ENCODE results near the gene MYO3B. TPM values are rescaled to one million over a fixed set of nuclear protein-coding genes. Genes with fewer than 3 reads are reported as not detected.

The MYO3B gene
- total and polyA plus RNA-seq, 2 donors from 2014 or later: 3.5 to 6.4 TPM

DNA sequence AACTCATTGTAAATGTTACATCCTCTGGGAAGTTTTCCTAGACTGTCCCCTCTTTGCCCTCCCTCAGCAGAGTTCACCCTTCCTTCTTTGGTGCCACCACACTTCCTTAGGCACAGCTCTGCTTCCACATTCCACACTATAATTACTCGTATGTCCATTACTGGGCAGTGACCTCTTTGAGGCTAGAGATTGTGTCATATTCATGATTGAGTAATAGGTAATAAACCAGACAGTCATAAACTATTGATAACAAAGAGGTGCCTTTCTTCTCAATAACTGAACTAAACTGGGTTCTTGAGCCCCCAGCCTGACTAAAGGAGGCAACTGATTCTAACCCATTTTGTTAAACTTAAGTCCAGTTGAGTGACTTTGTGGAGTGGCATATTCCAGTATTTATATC lies 28.3 kb downstream of the MYO3B start:
- Histone ChIP-seq H3K27ac (ENCODE audit: low read depth in 2 of 2, low read length in 2 of 2) (no peak overlapping the region), H3K4me3 (ENCODE audit: low read length in 3 of 3) (no peak overlapping the region), H3K36me3 (ENCODE audit: control insufficient read depth in 2 of 3, insufficient read depth in 3 of 3, low read length in 3 of 3) (no peaks in the 10 kb centered on the region), H3K27me3 (ENCODE audit: control insufficient read depth, insufficient read depth, low read length) (no peaks in the 10 kb centered on the region), H3K4me1 (ENCODE audit: control insufficient read depth in 2 of 3, insufficient read depth in 2 of 3, low read depth in 1 of 3, low read length in 3 of 3) (no peaks in the 10 kb centered on the region), H3K9me3 (ENCODE audit: control insufficient read depth in 2 of 3, insufficient read depth in 1 of 3, low read length in 3 of 3) (no peaks in the 10 kb centered on the region), H3K9ac (ENCODE audit: low read length in 3 of 3) (no peak overlapping the region)
- FAIRE-seq: no peak
- TF ChIP-seq, protein P1, sequence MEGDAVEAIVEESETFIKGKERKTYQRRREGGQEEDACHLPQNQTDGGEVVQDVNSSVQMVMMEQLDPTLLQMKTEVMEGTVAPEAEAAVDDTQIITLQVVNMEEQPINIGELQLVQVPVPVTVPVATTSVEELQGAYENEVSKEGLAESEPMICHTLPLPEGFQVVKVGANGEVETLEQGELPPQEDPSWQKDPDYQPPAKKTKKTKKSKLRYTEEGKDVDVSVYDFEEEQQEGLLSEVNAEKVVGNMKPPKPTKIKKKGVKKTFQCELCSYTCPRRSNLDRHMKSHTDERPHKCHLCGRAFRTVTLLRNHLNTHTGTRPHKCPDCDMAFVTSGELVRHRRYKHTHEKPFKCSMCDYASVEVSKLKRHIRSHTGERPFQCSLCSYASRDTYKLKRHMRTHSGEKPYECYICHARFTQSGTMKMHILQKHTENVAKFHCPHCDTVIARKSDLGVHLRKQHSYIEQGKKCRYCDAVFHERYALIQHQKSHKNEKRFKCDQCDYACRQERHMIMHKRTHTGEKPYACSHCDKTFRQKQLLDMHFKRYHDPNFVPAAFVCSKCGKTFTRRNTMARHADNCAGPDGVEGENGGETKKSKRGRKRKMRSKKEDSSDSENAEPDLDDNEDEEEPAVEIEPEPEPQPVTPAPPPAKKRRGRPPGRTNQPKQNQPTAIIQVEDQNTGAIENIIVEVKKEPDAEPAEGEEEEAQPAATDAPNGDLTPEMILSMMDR (IDR thresholded peaks at IDR 0.05; ENCODE audit: borderline replicate concordance, extremely low read depth, insufficient read depth): no peak
- no peak for DNase-seq
- intact Hi-C loops (cut with DNase I): no loop called here

DNA sequence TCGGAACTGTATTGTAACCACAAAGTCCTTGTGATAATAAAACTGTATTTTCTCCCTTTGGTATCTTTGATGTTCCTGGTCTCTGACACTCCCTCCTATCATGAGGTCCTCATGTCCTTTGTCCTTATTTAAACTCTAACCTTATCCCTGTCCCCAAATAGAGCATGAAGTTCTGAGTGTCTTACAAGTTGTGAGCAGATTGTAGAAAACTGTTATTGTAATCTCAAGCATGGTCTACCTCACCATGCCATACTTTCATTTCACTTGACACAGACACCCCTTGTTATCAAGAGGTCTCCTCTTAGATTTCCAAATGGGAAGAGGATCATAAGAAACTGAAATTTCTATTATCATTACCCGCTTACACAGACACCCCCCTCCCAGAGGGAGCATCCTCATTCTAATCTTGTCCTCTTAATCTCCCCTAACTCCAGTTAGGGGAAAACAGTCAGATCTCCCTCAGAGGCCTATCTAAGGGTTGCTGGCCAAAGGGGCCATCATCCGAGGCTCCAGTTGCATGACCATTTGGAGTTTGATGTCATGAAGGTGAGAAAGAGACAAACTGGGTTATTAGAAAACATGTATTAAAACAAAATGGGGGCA lies 29.0 kb downstream of the MYO3B start:
- no peak overlapping the region for H3K27ac ChIP-seq (ENCODE audit: low read depth in 2 of 2, low read length in 2 of 2)
- no peaks in the 10 kb centered on the region for H3K9me3 ChIP-seq (ENCODE audit: control insufficient read depth in 2 of 3, insufficient read depth in 1 of 3, low read length in 3 of 3)
- no peaks in the 10 kb centered on the region for H3K4me1 ChIP-seq (ENCODE audit: control insufficient read depth in 2 of 3, insufficient read depth in 2 of 3, low read depth in 1 of 3, low read length in 3 of 3)
- H3K4me3 ChIP-seq (ENCODE audit: low read length in 3 of 3): no peak overlapping the region
- intact Hi-C loops (cut with DNase I): no loop called here
- no peaks in the 10 kb centered on the region for H3K36me3 ChIP-seq (ENCODE audit: control insufficient read depth in 2 of 3, insufficient read depth in 3 of 3, low read length in 3 of 3)
- no peaks in the 10 kb centered on the region for H3K27me3 ChIP-seq (ENCODE audit: control insufficient read depth, insufficient read depth, low read length)
- no peak for FAIRE-seq
- TF ChIP-seq, protein P1 (IDR thresholded peaks at IDR 0.05; ENCODE audit: borderline replicate concordance, extremely low read depth, insufficient read depth): no peak
- no peak for DNase-seq
- no peak overlapping the region for H3K9ac ChIP-seq (ENCODE audit: low read length in 3 of 3)

DNA sequence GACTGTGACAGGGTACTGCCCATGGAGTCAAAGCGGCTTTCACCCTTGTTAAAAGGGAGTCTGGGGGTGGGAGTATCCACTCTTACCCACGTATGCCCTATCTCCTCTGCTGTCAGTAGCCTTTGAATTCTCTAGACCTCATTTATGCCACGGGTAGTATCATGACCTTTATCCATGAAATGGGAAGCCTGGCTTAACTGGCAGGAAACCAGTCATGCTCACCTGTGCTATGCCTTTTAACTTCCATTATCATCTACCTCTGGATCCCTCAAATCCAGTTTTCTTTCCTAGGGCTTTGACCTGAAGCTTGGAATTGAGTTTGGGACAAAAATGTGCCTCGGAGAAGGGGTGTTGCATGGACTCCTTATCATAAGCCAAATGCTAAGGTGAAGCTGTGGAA lies 30.0 kb downstream of the MYO3B start:
- no peaks in the 10 kb centered on the region for H3K27me3 ChIP-seq (ENCODE audit: control insufficient read depth, insufficient read depth, low read length)
- no peak overlapping the region for H3K9ac ChIP-seq (ENCODE audit: low read length in 3 of 3)
- intact Hi-C loops (cut with DNase I): no loop called here
- no peaks in the 10 kb centered on the region for H3K36me3 ChIP-seq (ENCODE audit: control insufficient read depth in 2 of 3, insufficient read depth in 3 of 3, low read length in 3 of 3)
- no peak overlapping the region for H3K4me3 ChIP-seq (ENCODE audit: low read length in 3 of 3)
- no peak overlapping the region for H3K27ac ChIP-seq (ENCODE audit: low read depth in 2 of 2, low read length in 2 of 2)
- FAIRE-seq (no peak), DNase-seq (no peak)
- H3K4me1 ChIP-seq (ENCODE audit: control insufficient read depth in 2 of 3, insufficient read depth in 2 of 3, low read depth in 1 of 3, low read length in 3 of 3): no peaks in the 10 kb centered on the region
- no peaks in the 10 kb centered on the region for H3K9me3 ChIP-seq (ENCODE audit: control insufficient read depth in 2 of 3, insufficient read depth in 1 of 3, low read length in 3 of 3)
- TF ChIP-seq, protein P1 (IDR thresholded peaks at IDR 0.05; ENCODE audit: borderline replicate concordance, extremely low read depth, insufficient read depth): no peak

DNA sequence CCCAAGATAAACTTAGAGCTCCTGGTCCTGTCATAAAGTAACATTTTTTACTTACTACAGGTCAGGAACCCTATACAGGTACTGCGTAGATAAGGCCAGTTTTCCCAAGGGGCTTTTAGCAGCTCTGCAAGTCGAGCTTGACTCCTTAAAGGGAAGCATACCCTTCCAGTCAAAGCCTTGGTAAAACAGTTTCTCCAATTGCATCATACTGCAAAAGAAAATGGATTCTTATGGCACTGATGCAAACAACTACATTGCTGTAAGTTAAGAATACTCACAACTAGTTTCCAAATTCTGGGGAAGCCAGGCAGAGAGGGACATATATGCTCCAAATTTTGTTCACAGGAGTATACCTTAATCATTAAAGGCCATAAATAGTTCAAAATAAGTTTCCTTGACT lies 31.0 kb downstream of the MYO3B start:
- TF ChIP-seq, protein P1 (IDR thresholded peaks at IDR 0.05; ENCODE audit: borderline replicate concordance, extremely low read depth, insufficient read depth): no peak
- Histone ChIP-seq H3K9ac (ENCODE audit: low read length in 3 of 3) (no peak overlapping the region), H3K27me3 (ENCODE audit: control insufficient read depth, insufficient read depth, low read length) (no peaks in the 10 kb centered on the region), H3K36me3 (ENCODE audit: control insufficient read depth in 2 of 3, insufficient read depth in 3 of 3, low read length in 3 of 3) (no peaks in the 10 kb centered on the region), H3K9me3 (ENCODE audit: control insufficient read depth in 2 of 3, insufficient read depth in 1 of 3, low read length in 3 of 3) (no peaks in the 10 kb centered on the region), H3K27ac (ENCODE audit: low read depth in 2 of 2, low read length in 2 of 2) (no peak overlapping the region), H3K4me1 (ENCODE audit: control insufficient read depth in 2 of 3, insufficient read depth in 2 of 3, low read depth in 1 of 3, low read length in 3 of 3) (no peaks in the 10 kb centered on the region), H3K4me3 (ENCODE audit: low read length in 3 of 3) (no peak overlapping the region)
- no peak for FAIRE-seq
- intact Hi-C loops (cut with DNase I): no loop called here
- no peak for DNase-seq
